SU-DHL-6 (cell line): ENCODE measurements around the gene INAFM1.

Experiments used
- H2AFZ ChIP-seq: fragments of 200-600 bp; sonication (generic); 2 replicates; pipeline ENCODE4 v1.6.1; 2014; ENCODE audit warnings: low read depth, mild to moderate bottlenecking, moderate library complexity, mixed read lengths, antibody characterized with exemption, low read length; ENCODE audit not compliant: severe bottlenecking
- H3F3A ChIP-seq: fragments of 200-600 bp; shearing (Covaris generic); 2 replicates; pipeline ENCODE4 v1.6.0; 2016; ENCODE audit warnings: antibody characterized with exemption, mild to moderate bottlenecking; ENCODE audit not compliant: insufficient read depth
- H3K27ac ChIP-seq: fragments of 200-600 bp; sonication (generic); 2 replicates; pipeline ENCODE4 v1.5.1; 2016; ENCODE audit warnings: low read depth, mild to moderate bottlenecking, low read length, moderate library complexity, mixed read lengths
- H3K27me3 ChIP-seq: fragments of 200-600 bp; sonication (generic), shearing (Covaris generic); 2 replicates; pipeline ENCODE4 v1.6.0; 2014; ENCODE audit warnings: mild to moderate bottlenecking, low read length
- H3K36me3 ChIP-seq: fragments of 200-600 bp; sonication (generic); 2 replicates; pipeline ENCODE4 v1.6.1; 2014; ENCODE audit warnings: mild to moderate bottlenecking, low read length, mixed read lengths
- H3K4me2 ChIP-seq: fragments of 300-600, 200-600 bp; shearing (Covaris generic), sonication (generic); 2 replicates; pipeline ENCODE4 v1.6.0; 2014; ENCODE audit warnings: low read length, low read depth, mild to moderate bottlenecking; ENCODE audit not compliant: poor library complexity, severe bottlenecking
- H3K4me3 ChIP-seq: fragments of 200-600 bp; sonication (generic); 2 replicates; pipeline ENCODE4 v1.5.1; 2014; ENCODE audit warnings: antibody characterized with exemption, low read length, mild to moderate bottlenecking, mixed read lengths; ENCODE audit not compliant: insufficient read depth, poor library complexity, severe bottlenecking
- H3K79me2 ChIP-seq: fragments of 200-600 bp; sonication (generic); 2 replicates; pipeline ENCODE4 v1.6.1; 2014; ENCODE audit warnings: mild to moderate bottlenecking, low read length, moderate library complexity; ENCODE audit not compliant: insufficient read depth
- H3K9ac ChIP-seq: fragments of 200-600 bp; sonication (generic); 2 replicates; pipeline ENCODE4 v1.7.0; 2014; ENCODE audit warnings: mild to moderate bottlenecking, low read length
- H3K9me2 ChIP-seq: fragments of 200-600 bp; sonication (generic); replicated peaks from 2 replicates; pipeline ENCODE4 v1.6.1; 2014; ENCODE audit warnings: low read length; ENCODE audit not compliant: insufficient read depth
- H3K9me3 ChIP-seq: fragments of 200-600 bp; sonication (generic); 2 replicates; pipeline ENCODE4 v1.6.1; 2014; ENCODE audit warnings: low read length, mixed read lengths; ENCODE audit not compliant: insufficient read depth
- H4K20me1 ChIP-seq: fragments of 200-600 bp; sonication (generic); 2 replicates; pipeline ENCODE4 v1.6.1; 2014; ENCODE audit warnings: low read depth, mild to moderate bottlenecking, antibody characterized with exemption, low read length, moderate library complexity, mixed read lengths
- EZH2phosphoT487 ChIP-seq: fragments of 200-600 bp; sonication (generic), shearing (Covaris generic); conservative IDR thresholded peaks from 2 replicates; pipeline ENCODE4 v1.6.1; 2018; ENCODE audit warnings: mild to moderate bottlenecking, antibody characterized with exemption, low read length, moderate library complexity, mixed read lengths
- TF ChIP-seq, protein P1 (sequence below): fragments of 200-600 bp; sonication (generic); IDR thresholded peaks from one replicate; pipeline ENCODE4 v1.5.1; 2017; ENCODE audit warnings: antibody characterized with exemption, mild to moderate bottlenecking, low read length, moderate library complexity; ENCODE audit not compliant: insufficient read depth, poor library complexity, severe bottlenecking

The INAFM1 gene

DNA sequence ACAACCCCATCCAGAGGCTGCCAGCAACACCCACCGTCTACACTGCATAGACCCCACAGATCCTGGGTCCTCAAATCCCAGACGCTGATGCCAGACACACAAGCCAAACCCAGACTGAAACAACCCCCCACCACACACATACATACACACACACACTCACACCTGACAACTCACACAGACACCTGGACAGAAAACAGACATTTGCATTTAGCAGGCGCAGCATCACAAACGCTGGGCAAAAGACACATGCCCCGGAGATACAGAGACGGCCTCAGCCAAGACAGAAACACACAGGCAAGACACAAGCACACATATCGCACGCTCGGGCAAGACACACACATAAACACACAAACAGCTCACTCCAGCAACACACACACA lies 45.0 kb upstream of the INAFM1 start:
- TF ChIP-seq, protein P1, sequence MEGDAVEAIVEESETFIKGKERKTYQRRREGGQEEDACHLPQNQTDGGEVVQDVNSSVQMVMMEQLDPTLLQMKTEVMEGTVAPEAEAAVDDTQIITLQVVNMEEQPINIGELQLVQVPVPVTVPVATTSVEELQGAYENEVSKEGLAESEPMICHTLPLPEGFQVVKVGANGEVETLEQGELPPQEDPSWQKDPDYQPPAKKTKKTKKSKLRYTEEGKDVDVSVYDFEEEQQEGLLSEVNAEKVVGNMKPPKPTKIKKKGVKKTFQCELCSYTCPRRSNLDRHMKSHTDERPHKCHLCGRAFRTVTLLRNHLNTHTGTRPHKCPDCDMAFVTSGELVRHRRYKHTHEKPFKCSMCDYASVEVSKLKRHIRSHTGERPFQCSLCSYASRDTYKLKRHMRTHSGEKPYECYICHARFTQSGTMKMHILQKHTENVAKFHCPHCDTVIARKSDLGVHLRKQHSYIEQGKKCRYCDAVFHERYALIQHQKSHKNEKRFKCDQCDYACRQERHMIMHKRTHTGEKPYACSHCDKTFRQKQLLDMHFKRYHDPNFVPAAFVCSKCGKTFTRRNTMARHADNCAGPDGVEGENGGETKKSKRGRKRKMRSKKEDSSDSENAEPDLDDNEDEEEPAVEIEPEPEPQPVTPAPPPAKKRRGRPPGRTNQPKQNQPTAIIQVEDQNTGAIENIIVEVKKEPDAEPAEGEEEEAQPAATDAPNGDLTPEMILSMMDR = no peak
- TF ChIP-seq EZH2phosphoT487 = no peak
- no peaks in the 10 kb centered on the region for H3K36me3 ChIP-seq
- no peaks in the 10 kb centered on the region for H3K9me2 ChIP-seq
- no peaks in the 10 kb centered on the region for H3K27me3 ChIP-seq
- H3K4me3 ChIP-seq = peak overlapping the region; percentile 55
- H3F3A ChIP-seq = peaks cover 11% of the 10 kb centered on the region; the same call in 1 of the 2 replicates
- no peak overlapping the region for H2AFZ ChIP-seq
- H3K9ac ChIP-seq = peak overlapping the region; percentile 56; the same call in 1 of the 2 replicates
- H3K9me3 ChIP-seq = no peaks in the 10 kb centered on the region
- no peak overlapping the region for H3K27ac ChIP-seq
- H4K20me1 ChIP-seq = no peaks in the 10 kb centered on the region
- peak overlapping the region; percentile 70 for H3K4me2 ChIP-seq
- H3K79me2 ChIP-seq = no peaks in the 10 kb centered on the region

DNA sequence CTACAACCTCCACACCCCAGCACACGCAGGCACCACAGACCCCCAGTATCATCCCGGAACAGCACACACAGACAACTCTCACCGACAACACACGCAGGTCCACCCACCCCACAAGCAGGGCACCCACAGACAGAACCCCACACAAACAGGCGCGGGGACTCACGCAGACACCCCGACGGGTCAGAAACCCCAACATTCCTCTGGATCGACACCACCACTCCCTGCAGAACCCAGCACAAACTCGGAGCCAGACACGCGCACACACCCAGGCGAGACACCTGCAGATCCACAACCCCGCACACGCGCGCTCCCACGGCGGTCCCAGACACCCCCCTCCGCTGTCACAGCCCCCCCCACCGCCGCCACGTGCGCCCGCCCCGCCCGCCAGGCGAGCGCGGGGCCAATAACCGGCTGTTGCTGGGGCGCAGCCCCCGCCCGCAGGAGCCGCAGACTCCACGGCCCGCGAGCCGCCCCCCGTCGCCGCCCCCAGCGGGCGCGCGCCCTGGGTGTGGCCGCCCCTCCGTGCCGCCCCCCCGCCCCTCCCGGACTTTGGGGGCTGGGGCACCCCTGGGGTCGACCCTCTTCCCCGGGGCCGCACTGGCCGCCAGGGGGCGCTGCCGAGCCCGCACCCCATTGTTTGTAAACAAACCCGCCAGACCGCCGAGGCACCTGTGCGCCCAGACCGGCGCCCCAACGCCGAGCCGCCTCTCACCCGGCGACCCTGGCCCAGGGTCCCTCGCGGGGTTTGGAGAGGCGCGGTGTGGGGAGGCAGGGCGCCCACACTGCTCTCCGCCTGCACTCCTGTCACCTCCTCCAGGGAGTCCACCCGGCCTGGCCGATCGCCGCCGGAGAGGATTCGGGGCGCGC lies 44.4 kb upstream of the INAFM1 start:
- TF ChIP-seq, protein P1 = peak; percentile 68
- no peak for TF ChIP-seq EZH2phosphoT487
- Histone ChIP-seq H2AFZ (no peak overlapping the region), H3K36me3 (no peaks in the 10 kb centered on the region), H3K27me3 (no peaks in the 10 kb centered on the region), H3K9me2 (no peaks in the 10 kb centered on the region), H3K9ac (peak overlapping the region; percentile 56), H3K27ac (no peak overlapping the region), H3K9me3 (no peaks in the 10 kb centered on the region), H3K4me2 (peak overlapping the region; percentile 70), H4K20me1 (no peaks in the 10 kb centered on the region), H3K4me3 (peak overlapping the region; percentile 55), H3F3A (peaks cover 11% of the 10 kb centered on the region; the same call in 1 of the 2 replicates), H3K79me2 (no peaks in the 10 kb centered on the region)

DNA sequence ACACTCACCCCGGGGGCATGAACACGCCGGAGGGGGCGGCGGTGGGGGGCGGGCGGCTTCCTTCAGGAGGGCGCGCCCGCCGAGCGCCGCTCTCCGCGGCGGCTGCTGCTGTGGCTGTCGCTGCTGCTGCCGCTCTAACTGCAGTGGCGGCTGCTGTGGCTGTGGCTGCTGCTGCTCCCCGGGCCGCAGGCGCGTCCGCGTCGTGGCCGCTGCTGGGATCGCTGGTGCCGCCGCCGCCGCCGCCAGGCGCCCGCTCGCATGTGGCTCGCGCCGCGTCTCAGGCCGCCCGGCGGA lies 43.8 kb upstream of the INAFM1 start, which contains the start of gene BBC3:
Gene BBC3 (minus strand): TSS at position 279 of the 294 bp plus-strand sequence. CDS start 2,768 bp downstream, outside the sequence.
- Histone ChIP-seq H3K9me3 (no peaks in the 10 kb centered on the region), H3K9ac (peak within 1 kb of the TSS; percentile 63), H3K4me3 (peak within 1 kb of the TSS; percentile 55), H3K9me2 (no peaks in the 10 kb centered on the region), H3K4me2 (peak within 1 kb of the TSS; percentile 70), H3K27me3 (no peaks in the 10 kb centered on the region), H2AFZ (peak within 1 kb of the TSS; percentile 84), H4K20me1 (no peaks in the 10 kb centered on the region), H3K79me2 (no peaks in the 10 kb centered on the region), H3K27ac (peak within 1 kb of the TSS; percentile 43; the same call in 1 of the 2 replicates), H3K36me3 (no peaks in the 10 kb centered on the region), H3F3A (peaks cover 5% of the 10 kb centered on the region; the same call in 1 of the 2 replicates)
- TF ChIP-seq EZH2phosphoT487 = no peak
- TF ChIP-seq, protein P1 = no peak
